GM12878 (cell line): ENCODE measurements around the gene MBLAC2. TPM values are rescaled to one million over a fixed set of nuclear protein-coding genes. Genes with fewer than 3 reads are reported as not detected.

Experiments used
- ATAC-seq: fragments of 200-7000 bp; cut with Tn5 transposase; 3 replicates; pipeline ENCODE4 v1.9.1; 2020; ENCODE audit warnings: mild to moderate bottlenecking, moderate library complexity
- BruUV-seq: library from RNA; stranded (reverse); fragments of 400-500 nt; replicated peaks from 2 replicates; lab custom pipeline; 2021; lab: Mats Ljungman, UMichigan
- CTCF ChIA-PET: fragments of 300-600 bp; sonication (Branson Sonifier 250); formaldehyde crosslinking; extraction: SDS; loops from one replicate; lab custom pipeline; 2021; ENCODE audit warnings: inconsistent platforms; lab: Yijun Ruan, JAX
- POLR2A ChIA-PET: fragments of 350-600 bp; formaldehyde crosslinking; extraction: SDS; loops from one replicate; lab custom pipeline; 2021; ENCODE audit warnings: inconsistent platforms; lab: Charles Lee
- RAD21 ChIA-PET: fragments of 300-600 bp; sonication (Branson Sonifier 250); formaldehyde crosslinking; loops from one replicate; lab custom pipeline; 2023; ENCODE audit warnings: antibody characterized with exemption; ENCODE audit not compliant: unreplicated experiment; lab: Charles Lee
- SMC1A ChIA-PET: fragments of 300-600 bp; sonication (Branson Sonifier 250); formaldehyde crosslinking; loops from one replicate; lab custom pipeline; 2023; ENCODE audit not compliant: unreplicated experiment, uncharacterized antibody; lab: Charles Lee
- DNase-seq: peaks from one replicate; pipeline ENCODE4 v3.0.0-alpha.2; 2011; ENCODE audit warnings: low read depth, low spot score
- FAIRE-seq: peaks from 3 replicates; lab custom pipeline; 2011; peaks lifted over from hg19 to GRCh38; lab: Jason Lieb, UNC
- H2AFZ ChIP-seq: 2 replicates; pipeline ENCODE4 v1.6.0; 2011; ENCODE audit warnings: low read depth, low read length, control low read depth; ENCODE audit not compliant: control insufficient read depth
- H3K27ac ChIP-seq: 2 replicates; pipeline ENCODE4 v1.5.1; 2011; ENCODE audit warnings: control low read depth; ENCODE audit not compliant: control insufficient read depth, insufficient read depth
- H3K27me3 ChIP-seq, 2 experiments: replicated peaks in 1 of 2; 2 replicates each; pipeline versions ENCODE4 v1.6.0 to v1.6.1; 2011; ENCODE audit warnings: low read length in 1 of 2; ENCODE audit not compliant: control insufficient read depth in 2 of 2, insufficient read depth in 2 of 2
- H3K36me3 ChIP-seq, 2 experiments: 2 replicates each; pipeline ENCODE4 v1.5.1; 2011; ENCODE audit warnings: low read length in 1 of 2; ENCODE audit not compliant: control insufficient read depth in 2 of 2, insufficient read depth in 2 of 2
- H3K4me1 ChIP-seq: 2 replicates; pipeline ENCODE4 v1.6.1; 2011; ENCODE audit warnings: mild to moderate bottlenecking, low read length, moderate library complexity, mixed read lengths; ENCODE audit not compliant: control insufficient read depth, insufficient read depth
- H3K4me2 ChIP-seq: 2 replicates; pipeline ENCODE4 v1.6.0; 2011; ENCODE audit warnings: control low read depth; ENCODE audit not compliant: control insufficient read depth, insufficient read depth
- H3K4me3 ChIP-seq: fragments of 200-600 bp; sonication (generic); 2 replicates; pipeline ENCODE4 v1.5.1; 2016
- H3K79me2 ChIP-seq: 2 replicates; pipeline ENCODE4 v1.6.0; 2011; ENCODE audit warnings: low read length; ENCODE audit not compliant: control insufficient read depth, insufficient read depth
- H3K9ac ChIP-seq: 2 replicates; pipeline ENCODE4 v1.8.0; 2011; ENCODE audit warnings: low read length, control low read depth, mixed read lengths; ENCODE audit not compliant: control insufficient read depth, insufficient read depth
- H3K9me3 ChIP-seq: replicated peaks from 3 replicates; pipeline ENCODE4 v1.5.1; 2011; ENCODE audit warnings: mild to moderate bottlenecking, low read length; ENCODE audit not compliant: control insufficient read depth, insufficient read depth
- H4K20me1 ChIP-seq: 2 replicates; pipeline ENCODE4 v1.6.0; 2011; ENCODE audit not compliant: control insufficient read depth, insufficient read depth
- CBX5 ChIP-seq: sonication (generic); IDR thresholded peaks from 2 replicates; pipeline ENCODE4 v1.6.1; 2016; ENCODE audit warnings: low read depth, moderate library complexity, mild to moderate bottlenecking, inconsistent platforms
- EZH2 ChIP-seq: IDR thresholded peaks from 2 replicates; pipeline ENCODE4 v1.6.1; 2012; ENCODE audit warnings: low read depth, mild to moderate bottlenecking, control low read depth, inconsistent platforms, low read length, borderline replicate concordance; ENCODE audit not compliant: control insufficient read depth
- HSF1 ChIP-seq: fragments of 150-350 bp; IDR thresholded peaks from 2 replicates; pipeline ENCODE4 v1.6.1; 2014; ENCODE audit warnings: mild to moderate bottlenecking, low read depth, low read length
- KDM1A ChIP-seq: fragments of 200-600 bp; sonication (generic); IDR thresholded peaks from 2 replicates; pipeline ENCODE4 v1.6.1; 2016; ENCODE audit warnings: borderline replicate concordance
- MAX ChIP-seq: IDR thresholded peaks from 2 replicates; pipeline ENCODE4 v1.6.1; 2012; ENCODE audit warnings: low read depth, low read length, improper control_type of control experiment
- NR2C1 ChIP-seq: fragments of 450-650 bp; IDR thresholded peaks from 2 replicates; pipeline ENCODE4 v1.6.1; 2017; ENCODE audit warnings: antibody characterized with exemption, mild to moderate bottlenecking, moderate library complexity
- NRF1 ChIP-seq: conservative IDR thresholded peaks from 2 replicates; pipeline ENCODE4 v1.6.1; 2011; ENCODE audit warnings: mild to moderate bottlenecking, low read depth, low read length, improper control_type of control experiment
- POLR2A ChIP-seq: IDR thresholded peaks from 2 replicates; pipeline ENCODE4 v1.6.1; 2011; ENCODE audit warnings: low read depth, mild to moderate bottlenecking, low read length
- RCOR1 ChIP-seq: conservative IDR thresholded peaks from 2 replicates; pipeline ENCODE4 v1.6.1; 2012; ENCODE audit warnings: low read depth, low read length, improper control_type of control experiment
- RELA ChIP-seq: fragments of 450-650 bp; IDR thresholded peaks from 2 replicates; pipeline ENCODE4 v1.8.0; 2014; ENCODE audit warnings: borderline replicate concordance; ENCODE audit not compliant: partially characterized antibody
- SIN3A ChIP-seq: IDR thresholded peaks from 2 replicates; pipeline ENCODE4 v1.6.1; 2012; ENCODE audit warnings: low read depth, low read length, improper control_type of control experiment
- SIX5 ChIP-seq: IDR thresholded peaks from 2 replicates; pipeline ENCODE4 v1.6.1; 2011; ENCODE audit warnings: mild to moderate bottlenecking, low read depth, low read length, moderate library complexity; ENCODE audit not compliant: severe bottlenecking
- SMAD5 ChIP-seq: IDR thresholded peaks from 2 replicates; pipeline ENCODE4 v1.6.1; 2016; ENCODE audit warnings: antibody characterized with exemption, low read depth
- SMARCA5 ChIP-seq: fragments of 450-650 bp; IDR thresholded peaks from 2 replicates; pipeline ENCODE4 v1.6.1; 2017; ENCODE audit warnings: mild to moderate bottlenecking
- USF2 ChIP-seq: IDR thresholded peaks from 2 replicates; pipeline ENCODE4 v1.6.1; 2011; ENCODE audit warnings: low read depth, low read length, improper control_type of control experiment, borderline replicate concordance
- WGBS: methylation state at CpG from one replicate; pipeline ENCODE4 v1.1.6; 2016; ENCODE audit warnings: low lambda C conversion rate; ENCODE audit not compliant: insufficient replicate concordance, insufficient coverage; ENCODE audit errors: missing lambda C conversion rate; 5-methylcytosine and 5-hydroxymethylcytosine counted together
- in situ Hi-C: fragments of 300-500 bp; cut with MboI; formaldehyde crosslinking; loops from 9 replicates; pipeline ENCODE4 v1.14.3; 2018; ENCODE audit warnings: mixed read lengths
- intact Hi-C: fragments of 100-400 bp; cut with micrococcal nuclease; formaldehyde crosslinking; loops from one replicate; pipeline ENCODE4 v1.14.2; 2022; ENCODE audit not compliant: unreplicated experiment
- polyA plus RNA-seq, 11 experiments: library from polyadenylated mRNA; depleted of rRNA in 4 of 11; unstranded in 6 of 11; stranded (reverse) in 5 of 11; fragments of >200 nt; fragmentation: Nextera tagmentation in 4 of 11; fragmentation: Illumina TruSeq in 1 of 11; extraction: Ambion mirVana in 4 of 11; extraction: Trizol in 1 of 11; gene quantifications; 1 replicate in 1 of 11; 2 replicates in 10 of 11; pipeline versions ENCODE4 v1.2.1 to v1.2.3, GENCODE V29; 2011 to 2016; ENCODE audit warnings: inconsistent platforms in 2 of 11, missing spikeins in 2 of 11, low read depth in 1 of 11
- total RNA-seq, 4 experiments: library from RNA; depleted of rRNA in 3 of 4; stranded (reverse); fragments of >200 nt in 3 of 4; fragmentation: Illumina TruSeq in 1 of 4; extraction: Trizol in 1 of 4; gene quantifications; 2 replicates each; pipeline versions ENCODE4 v1.2.1 to v1.2.3, GENCODE V29; 2013 to 2021

Gene MBLAC2
- total and polyA plus RNA-seq, 10 of the 15 experiments (the other 5 are each of a cell fraction or from before 2014, with no cell fraction given), result 2.0 to 10.5 (median 7.1) TPM

GRCh38 chr5:90477621-90478215 is 3.1 kb upstream of the MBLAC2 start:
- H3K4me1 ChIP-seq, result peaks cover 3% of the 10 kb centered on the region; the same call in 1 of the 2 replicates
- RAD21 ChIA-PET, result no interaction called here
- CTCF ChIA-PET, result interaction anchor here (0.6 to 4.9 kb wide), 5 partner anchors 38 to 325 kb away, joined by 3 to 30 read pairs (median 3); partner anchors contain the start of gene LYSMD3
- H3K4me3 ChIP-seq, result peak overlapping the region; percentile 8; the same call in 1 of the 2 replicates
- H3K36me3 ChIP-seq, result no peaks in the 10 kb centered on the region
- peak overlapping the region; percentile 10; the same call in 1 of the 2 replicates for H3K4me2 ChIP-seq
- no peak for DNase-seq
- no peaks in the 10 kb centered on the region for H4K20me1 ChIP-seq
- H3K9ac ChIP-seq, result no peak overlapping the region
- peaks cover 24% of the 10 kb centered on the region for H3K79me2 ChIP-seq
- TF ChIP-seq RELA (no peak), MAX (no peak), USF2 (no peak), SMAD5 (no peak), HSF1 (no peak), RCOR1 (no peak), SIN3A (no peak), NRF1 (no peak), NR2C1 (no peak), SIX5 (no peak), POLR2A (no peak), CBX5 (no peak), SMARCA5 (no peak), EZH2 (no peak), KDM1A (no peak)
- in situ Hi-C loops (no loop called here), intact Hi-C loops (loop anchor here (10.0 kb wide), 1 partner anchor 907 kb away; the partner anchor contains the start of gene ARRDC3)
- 96% methylated on average over 8 of the region's 8 CpGs for whole genome bisulfite sequencing
- no peaks in the 10 kb centered on the region for H3K9me3 ChIP-seq
- FAIRE-seq, result no peak
- BruUV-seq, result no TSS peak
- H3K27ac ChIP-seq, result no peak overlapping the region
- H2AFZ ChIP-seq, result no peak overlapping the region
- H3K27me3 ChIP-seq, result no peaks in the 10 kb centered on the region
- SMC1A ChIA-PET, result interaction anchor here (0.6 to 1.8 kb wide), 4 partner anchors 10 to 126 kb away, joined by 3 to 9 read pairs (median 4); partner anchors contain the start of gene LYSMD3
- no peak for ATAC-seq
- POLR2A ChIA-PET, result no interaction called here
